Ishikawa (cell line): Measurements from ENCODE around the gene HCAR2.

Experiments
- CREB1 ChIP-seq: IDR thresholded peaks from 2 replicates; pipeline ENCODE4 v1.6.1; 2012; ENCODE audit warnings: low read depth
- EGR1 ChIP-seq: IDR thresholded peaks from 2 replicates; pipeline ENCODE4 v1.6.1; 2012
- EP300 ChIP-seq: IDR thresholded peaks from 2 replicates; pipeline ENCODE4 v1.6.1; 2012; ENCODE audit warnings: borderline replicate concordance
- MAX ChIP-seq: IDR thresholded peaks from 2 replicates; pipeline ENCODE4 v1.6.1; 2012
- NFIC ChIP-seq: IDR thresholded peaks from 2 replicates; pipeline ENCODE4 v1.6.1; 2012
- RAD21 ChIP-seq: IDR thresholded peaks from 2 replicates; pipeline ENCODE4 v1.6.1; 2012; ENCODE audit warnings: low read depth
- REST ChIP-seq: IDR thresholded peaks from 2 replicates; pipeline ENCODE4 v1.6.1; 2012; ENCODE audit warnings: low read depth, mild to moderate bottlenecking
- TAF1 ChIP-seq: IDR thresholded peaks from 2 replicates; pipeline ENCODE4 v1.6.1; 2012; ENCODE audit warnings: low read depth, mild to moderate bottlenecking
- TCF12 ChIP-seq: IDR thresholded peaks from 2 replicates; pipeline ENCODE4 v1.6.1; 2012; ENCODE audit warnings: low read depth
- TEAD4 ChIP-seq: IDR thresholded peaks from 2 replicates; pipeline ENCODE4 v1.6.1; 2012
- USF1 ChIP-seq: IDR thresholded peaks from 2 replicates; pipeline ENCODE4 v1.6.1; 2012
- YY1 ChIP-seq: IDR thresholded peaks from 2 replicates; pipeline ENCODE4 v1.6.1; 2012; ENCODE audit warnings: low read depth
- ZBTB7A ChIP-seq: IDR thresholded peaks from 2 replicates; pipeline ENCODE4 v1.6.1; 2012; ENCODE audit warnings: low read depth

Gene HCAR2

GRCh38 chr12:122661938-122662337 lies 41.2 kb downstream of the HCAR2 start:
- TF ChIP-seq TEAD4 (no peak), NFIC (no peak), REST (no peak), ZBTB7A (no peak), YY1 (no peak)

- TF ChIP-seq TEAD4: no peak
- TF ChIP-seq RAD21: no peak
- no peak for TF ChIP-seq MAX
- TF ChIP-seq EP300: no peak
These were observed 41.9 kb downstream of the HCAR2 start for GRCh38 chr12:122661246-122661645.

- TF ChIP-seq EGR1 (no peak), YY1 (no peak), USF1 (no peak), ZBTB7A (no peak), CREB1 (no peak), TAF1 (no peak)
These were observed 43.6 kb downstream of the HCAR2 start for GRCh38 chr12:122659579-122659978.

GRCh38 chr12:122656298-122656697 lies 46.9 kb downstream of the HCAR2 start:
- no peak for TF ChIP-seq TCF12

- TF ChIP-seq YY1 (no peak), NFIC (no peak), CREB1 (no peak)
These were observed 51.5 kb downstream of the HCAR2 start for GRCh38 chr12:122651520-122652224.
